Mucosa of descending colon (tissue), 3 donors: ENCODE data around the gene SGK1. TPM values are rescaled to one million over a fixed set of nuclear protein-coding genes. Genes with fewer than 3 reads are reported as not detected.

ENCODE experiments used
- ATAC-seq: fragments of 200-7000 bp; cut with Tn5 transposase; one replicate; pipeline ENCODE4 v1.9.1; 2020; ENCODE audit warnings: mild to moderate bottlenecking, moderate library complexity
- DNase-seq, 3 donors: peaks; one replicate each; pipeline ENCODE4 v3.0.0-alpha.2; 2020
- H3K36me3 ChIP-seq: fragments of 200-600 bp; one replicate; pipeline ENCODE4 v1.8.0; 2021; ENCODE audit warnings: low read depth, mild to moderate bottlenecking
- H3K4me1 ChIP-seq: fragments of 200-600 bp; one replicate; pipeline ENCODE4 v1.8.0; 2021; ENCODE audit warnings: low read depth, mild to moderate bottlenecking
- H3K4me3 ChIP-seq: fragments of 200-600 bp; one replicate; pipeline ENCODE4 v1.8.0; 2021; ENCODE audit warnings: mild to moderate bottlenecking
- H3K9me3 ChIP-seq: fragments of 200-600 bp; one replicate; pipeline ENCODE4 v1.8.0; 2021; ENCODE audit warnings: mild to moderate bottlenecking
- CTCF ChIP-seq: fragments of 200-600 bp; IDR thresholded peaks from one replicate; pipeline ENCODE4 v1.8.0; 2022; ENCODE audit warnings: antibody characterized with exemption, mild to moderate bottlenecking
- intact Hi-C, 2 donors: fragments of 100-400 bp; cut with DNase I in 1 of 2; cut with micrococcal nuclease in 1 of 2; formaldehyde crosslinking; loops; one replicate each; pipeline versions ENCODE4 v1.11.0 to v1.11.1; 2022; cut with DNase I, micrococcal nuclease
- total RNA-seq, 3 donors: library from RNA; stranded (reverse); fragmentation: NEBNext Ultra II Directional in 2 of 3; extraction: Animal tissue kit (Norgen Biotek cat#: 25700) in 2 of 3; gene quantifications; one replicate each; pipeline versions ENCODE4 v1.2.1 to v1.2.4, GENCODE V29; 2021 to 2023
- donor health status: DM: no; HTN: no; CAD: no; lungs with moderate emphysema.
- donor health status: DM: no; HTN: no; CAD: no.
- donor health status: DM: no; HTN: yes; CAD: no.

SGK1 gene
- total RNA-seq, 3 donors from 2014 or later, result 49.4 to 492 (median 55.0) TPM

GRCh38 chr6:134132494-134133141 lies 185.3 kb downstream of the SGK1 start:
- DNase-seq, result no peak
- H3K9me3 ChIP-seq, result no peaks in the 10 kb centered on the region
- no peak overlapping the region for H3K4me3 ChIP-seq
- no peaks in the 10 kb centered on the region for H3K4me1 ChIP-seq
- H3K36me3 ChIP-seq, result no peaks in the 10 kb centered on the region
- ATAC-seq, result no peak
- intact Hi-C loops, result no loop called here
- TF ChIP-seq CTCF, result no peak

- H3K4me3 ChIP-seq, result no peak overlapping the region
- intact Hi-C loops, result no loop called here
- no peaks in the 10 kb centered on the region for H3K4me1 ChIP-seq
- no peak for TF ChIP-seq CTCF
- DNase-seq (no peak), ATAC-seq (no peak)
- H3K36me3 ChIP-seq, result no peaks in the 10 kb centered on the region
- H3K9me3 ChIP-seq, result no peaks in the 10 kb centered on the region
These were observed 186.3 kb downstream of the SGK1 start for GRCh38 chr6:134131530-134132139.

- intact Hi-C loops, result no loop called here
- no peaks in the 10 kb centered on the region for H3K9me3 ChIP-seq
- no peak for TF ChIP-seq CTCF
- peak; percentile 57 for ATAC-seq
- DNase-seq, result peak in 1 of 3 donors; percentile 19
- no peak overlapping the region for H3K4me3 ChIP-seq
- no peaks in the 10 kb centered on the region for H3K36me3 ChIP-seq
- no peaks in the 10 kb centered on the region for H3K4me1 ChIP-seq
These were observed 189.8 kb downstream of the SGK1 start for GRCh38 chr6:134128146-134128545.

- no peak overlapping the region for H3K4me3 ChIP-seq
- peak in 1 of 3 donors; percentile 57 for DNase-seq
- H3K36me3 ChIP-seq, result no peaks in the 10 kb centered on the region
- H3K9me3 ChIP-seq, result no peaks in the 10 kb centered on the region
- no peaks in the 10 kb centered on the region for H3K4me1 ChIP-seq
- ATAC-seq, result peak; percentile 46
- TF ChIP-seq CTCF, result peak; percentile 50
- intact Hi-C loops, result no loop called here
These were observed 194.2 kb downstream of the SGK1 start for GRCh38 chr6:134123666-134124208.

GRCh38 chr6:134122775-134123174 lies 195.1 kb downstream of the SGK1 start:
- no peak for TF ChIP-seq CTCF
- DNase-seq (no peak), ATAC-seq (no peak)
- H3K9me3 ChIP-seq, result no peaks in the 10 kb centered on the region
- no peaks in the 10 kb centered on the region for H3K4me1 ChIP-seq
- no peak overlapping the region for H3K4me3 ChIP-seq
- no peaks in the 10 kb centered on the region for H3K36me3 ChIP-seq
- intact Hi-C loops, result no loop called here
